ENCODE measurements around the gene ATF6. TPM values are rescaled to one million over a fixed set of nuclear protein-coding genes. Genes with fewer than 3 reads are reported as not detected.

The ATF6 gene
- total RNA-seq, 3 donors from 2014 or later, result 31.0 to 56.1 (median 34.1) TPM

GRCh38 chr1:161866241-161866640 lies 100.1 kb downstream of the ATF6 start:
- DNase-seq (ENCODE audit: low spot score in 2 of 2), result no peak
- no peak for TF ChIP-seq POLR2AphosphoS5 (IDR thresholded peaks at IDR 0.05)
- no peak for TF ChIP-seq POLR2A (IDR thresholded peaks at IDR 0.05)
- no peak for TF ChIP-seq CTCF (IDR thresholded peaks at IDR 0.05)
- Histone ChIP-seq H3K4me3 (no peak overlapping the region), H3K27me3 (no peaks in the 10 kb centered on the region), H3K36me3 (no peaks in the 10 kb centered on the region), H3K9me3 (no peaks in the 10 kb centered on the region), H3K4me1 (no peaks in the 10 kb centered on the region), H3K27ac (no peak overlapping the region)
- intact Hi-C loops (cut with DNase I; ENCODE audit: low total_unique reads), result no loop called here

- no peaks in the 10 kb centered on the region for H3K36me3 ChIP-seq
- no peaks in the 10 kb centered on the region for H3K27me3 ChIP-seq
- no peak for TF ChIP-seq CTCF (IDR thresholded peaks at IDR 0.05)
- TF ChIP-seq POLR2AphosphoS5 (IDR thresholded peaks at IDR 0.05), result no peak
- TF ChIP-seq POLR2A (IDR thresholded peaks at IDR 0.05), result no peak
- no peaks in the 10 kb centered on the region for H3K9me3 ChIP-seq
- H3K27ac ChIP-seq, result no peak overlapping the region
- no peaks in the 10 kb centered on the region for H3K4me1 ChIP-seq
- DNase-seq (ENCODE audit: low spot score in 2 of 2), result no peak
- H3K4me3 ChIP-seq, result no peak overlapping the region
- intact Hi-C loops (cut with DNase I; ENCODE audit: low total_unique reads), result no loop called here
Measured at GRCh38 chr1:161868832-161869231, 102.7 kb downstream of the ATF6 start.

- H3K4me1 ChIP-seq, result no peaks in the 10 kb centered on the region
- DNase-seq (ENCODE audit: low spot score in 2 of 2), result no peak
- no peaks in the 10 kb centered on the region for H3K27me3 ChIP-seq
- no peak overlapping the region for H3K27ac ChIP-seq
- intact Hi-C loops (cut with DNase I; ENCODE audit: low total_unique reads), result no loop called here
- no peak for TF ChIP-seq CTCF (IDR thresholded peaks at IDR 0.05)
- no peak for TF ChIP-seq POLR2A (IDR thresholded peaks at IDR 0.05)
- no peak for TF ChIP-seq POLR2AphosphoS5 (IDR thresholded peaks at IDR 0.05)
- H3K36me3 ChIP-seq, result no peaks in the 10 kb centered on the region
- H3K9me3 ChIP-seq, result no peaks in the 10 kb centered on the region
- H3K4me3 ChIP-seq, result no peak overlapping the region
Measured at GRCh38 chr1:161869291-161869690, 103.2 kb downstream of the ATF6 start.

GRCh38 chr1:161872506-161872905 lies 106.4 kb downstream of the ATF6 start:
- DNase-seq (ENCODE audit: low spot score in 2 of 2), result no peak
- Histone ChIP-seq H3K36me3 (no peaks in the 10 kb centered on the region), H3K4me3 (no peak overlapping the region), H3K4me1 (no peaks in the 10 kb centered on the region), H3K9me3 (no peaks in the 10 kb centered on the region), H3K27ac (no peak overlapping the region), H3K27me3 (no peaks in the 10 kb centered on the region)
- intact Hi-C loops (cut with DNase I; ENCODE audit: low total_unique reads), result no loop called here
- no peak for TF ChIP-seq CTCF (IDR thresholded peaks at IDR 0.05)
- TF ChIP-seq POLR2A (IDR thresholded peaks at IDR 0.05), result no peak
- no peak for TF ChIP-seq POLR2AphosphoS5 (IDR thresholded peaks at IDR 0.05)

GRCh38 chr1:161879261-161879660 lies 113.1 kb downstream of the ATF6 start:
- H3K36me3 ChIP-seq, result no peaks in the 10 kb centered on the region
- H3K4me3 ChIP-seq, result no peak overlapping the region
- H3K4me1 ChIP-seq, result no peaks in the 10 kb centered on the region
- H3K27ac ChIP-seq, result no peak overlapping the region
- no peaks in the 10 kb centered on the region for H3K27me3 ChIP-seq
- intact Hi-C loops (cut with DNase I; ENCODE audit: low total_unique reads), result no loop called here
- no peak for TF ChIP-seq POLR2A (IDR thresholded peaks at IDR 0.05)
- TF ChIP-seq POLR2AphosphoS5 (IDR thresholded peaks at IDR 0.05), result no peak
- TF ChIP-seq CTCF (IDR thresholded peaks at IDR 0.05), result no peak
- no peak for DNase-seq (ENCODE audit: low spot score in 2 of 2)
- no peaks in the 10 kb centered on the region for H3K9me3 ChIP-seq

Data from breast epithelium (tissue), 4 donors.